Astrocyte of the cerebellum (primary cell): ENCODE results near the gene ANKRD44.

Experiments used
- DNase-seq: peaks from one replicate; pipeline ENCODE4 v3.0.0-alpha.2; 2011; ENCODE audit warnings: low read depth
- H3K4me3 ChIP-seq: 2 replicates; pipeline ENCODE4 v1.5.1; 2011; ENCODE audit warnings: mild to moderate bottlenecking, low read depth, low read length, moderate library complexity
- in situ Hi-C: cut with HindIII; loops from 2 replicates; pipeline ENCODE4 v1.10.0; 2017; ENCODE audit warnings: low sequenced_read_pairs
- TF ChIP-seq, protein P1 (sequence below): IDR thresholded peaks from 2 replicates; pipeline ENCODE4 v1.5.1; 2012; ENCODE audit warnings: low read length, low read depth, moderate library complexity, mild to moderate bottlenecking; ENCODE audit errors: missing control alignments

ANKRD44 gene

DNA sequence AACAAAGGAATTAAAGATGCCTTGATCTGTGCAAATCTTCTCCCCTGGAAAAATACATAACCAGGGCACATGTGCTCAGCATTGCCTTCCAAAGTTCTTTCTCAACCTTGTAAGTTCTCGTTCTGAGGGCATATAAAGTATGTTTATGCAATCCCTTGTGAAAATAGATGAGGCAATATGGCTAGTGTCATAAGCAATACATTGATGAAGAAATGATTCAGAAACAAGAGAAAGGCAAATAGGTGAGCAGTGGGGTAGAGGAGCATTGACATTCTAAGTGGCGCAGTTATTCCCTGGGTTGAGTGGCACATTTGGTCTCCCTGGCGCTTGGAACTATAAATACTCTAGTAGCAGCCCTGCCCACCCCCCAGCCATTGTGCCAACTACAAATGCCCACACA lies 326.6 kb downstream of the ANKRD44 start:
- in situ Hi-C loops: no loop called here
- TF ChIP-seq, protein P1, sequence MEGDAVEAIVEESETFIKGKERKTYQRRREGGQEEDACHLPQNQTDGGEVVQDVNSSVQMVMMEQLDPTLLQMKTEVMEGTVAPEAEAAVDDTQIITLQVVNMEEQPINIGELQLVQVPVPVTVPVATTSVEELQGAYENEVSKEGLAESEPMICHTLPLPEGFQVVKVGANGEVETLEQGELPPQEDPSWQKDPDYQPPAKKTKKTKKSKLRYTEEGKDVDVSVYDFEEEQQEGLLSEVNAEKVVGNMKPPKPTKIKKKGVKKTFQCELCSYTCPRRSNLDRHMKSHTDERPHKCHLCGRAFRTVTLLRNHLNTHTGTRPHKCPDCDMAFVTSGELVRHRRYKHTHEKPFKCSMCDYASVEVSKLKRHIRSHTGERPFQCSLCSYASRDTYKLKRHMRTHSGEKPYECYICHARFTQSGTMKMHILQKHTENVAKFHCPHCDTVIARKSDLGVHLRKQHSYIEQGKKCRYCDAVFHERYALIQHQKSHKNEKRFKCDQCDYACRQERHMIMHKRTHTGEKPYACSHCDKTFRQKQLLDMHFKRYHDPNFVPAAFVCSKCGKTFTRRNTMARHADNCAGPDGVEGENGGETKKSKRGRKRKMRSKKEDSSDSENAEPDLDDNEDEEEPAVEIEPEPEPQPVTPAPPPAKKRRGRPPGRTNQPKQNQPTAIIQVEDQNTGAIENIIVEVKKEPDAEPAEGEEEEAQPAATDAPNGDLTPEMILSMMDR: no peak
- no peak for DNase-seq

DNA sequence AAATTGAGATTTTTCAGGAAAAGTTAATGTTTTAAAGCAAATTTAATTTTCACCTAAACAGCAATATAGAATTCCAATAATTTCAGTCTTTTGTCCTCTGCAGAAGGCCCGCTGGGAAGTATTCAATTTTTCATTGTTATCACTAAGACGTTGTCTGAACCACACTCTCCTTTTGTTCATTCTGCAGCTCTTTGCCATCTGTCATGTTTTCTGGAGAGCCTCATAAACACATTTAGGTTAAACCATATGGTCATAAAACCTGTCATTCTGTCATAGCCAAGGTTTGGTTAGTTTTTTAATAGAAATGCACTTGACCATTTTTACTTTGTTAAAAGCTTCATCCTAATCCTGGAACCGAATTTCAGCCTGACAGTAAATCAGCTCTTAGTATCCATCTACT lies 330.1 kb downstream of the ANKRD44 start:
- DNase-seq: no peak
- TF ChIP-seq, protein P1: no peak
- in situ Hi-C loops: no loop called here
- H3K4me3 ChIP-seq: no peak overlapping the region

More for the DNA sequence above, 326.6 kb downstream of the ANKRD44 start:
- H3K4me3 ChIP-seq: no peak overlapping the region

DNA sequence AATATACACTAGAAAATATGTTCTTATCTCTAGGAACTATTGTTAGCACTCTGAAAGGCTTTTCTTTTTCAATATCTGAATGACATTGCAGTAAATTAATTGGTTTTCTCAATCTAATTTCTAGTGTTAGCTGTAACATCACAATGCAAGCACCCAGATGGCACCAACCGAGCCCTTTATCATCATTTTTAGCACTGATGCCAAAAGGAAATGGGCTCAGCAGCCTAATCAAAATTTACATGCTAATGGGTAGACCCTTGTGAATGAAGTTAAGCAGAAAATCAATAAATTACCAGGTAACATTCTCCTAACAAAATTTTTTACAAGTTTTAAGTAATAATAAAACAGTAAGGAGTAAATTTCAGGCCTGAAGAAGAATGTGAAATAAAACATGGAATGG lies 330.6 kb downstream of the ANKRD44 start:
- no peak for DNase-seq
- no peak overlapping the region for H3K4me3 ChIP-seq
- in situ Hi-C loops: no loop called here
- TF ChIP-seq, protein P1: no peak

DNA sequence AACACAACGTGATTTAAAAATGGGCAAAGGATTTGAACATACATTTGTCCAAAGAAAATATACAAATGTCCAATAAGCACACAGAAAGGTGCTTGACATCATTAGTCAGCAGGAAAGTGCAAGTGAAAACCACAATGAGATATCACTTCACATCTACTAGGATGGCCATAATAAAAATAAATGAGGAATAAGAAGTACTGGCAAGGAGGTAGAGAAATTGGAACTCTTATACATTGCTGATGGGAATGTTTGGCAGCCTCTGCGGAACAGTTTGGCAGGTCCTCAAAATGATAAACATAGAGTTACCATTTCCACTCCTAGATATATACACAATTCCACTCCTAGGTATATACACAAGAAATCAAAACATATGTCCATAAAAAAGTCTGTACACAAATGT lies 333.1 kb downstream of the ANKRD44 start:
- TF ChIP-seq, protein P1: no peak
- no peak overlapping the region for H3K4me3 ChIP-seq
- in situ Hi-C loops: no loop called here
- DNase-seq: no peak

DNA sequence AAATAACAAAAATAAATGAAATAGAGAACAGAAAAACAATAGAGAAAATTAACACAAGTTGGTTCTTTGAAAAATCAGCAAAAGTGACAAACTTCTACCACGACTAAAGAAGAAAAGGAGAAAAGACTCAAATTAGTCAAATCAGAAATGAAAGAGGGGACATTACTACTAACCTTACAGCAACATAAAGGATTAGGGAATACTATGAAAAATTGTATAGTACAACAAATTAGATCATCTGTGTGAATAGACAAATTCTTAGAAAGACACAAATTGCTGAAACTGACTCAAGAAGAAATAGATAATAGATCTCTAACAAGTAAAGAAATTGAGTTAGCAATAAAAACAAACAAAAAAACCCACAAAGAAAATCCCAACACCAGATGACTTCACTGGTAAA lies 335.6 kb downstream of the ANKRD44 start:
- in situ Hi-C loops: no loop called here
- TF ChIP-seq, protein P1: no peak
- H3K4me3 ChIP-seq: no peak overlapping the region
- no peak for DNase-seq

DNA sequence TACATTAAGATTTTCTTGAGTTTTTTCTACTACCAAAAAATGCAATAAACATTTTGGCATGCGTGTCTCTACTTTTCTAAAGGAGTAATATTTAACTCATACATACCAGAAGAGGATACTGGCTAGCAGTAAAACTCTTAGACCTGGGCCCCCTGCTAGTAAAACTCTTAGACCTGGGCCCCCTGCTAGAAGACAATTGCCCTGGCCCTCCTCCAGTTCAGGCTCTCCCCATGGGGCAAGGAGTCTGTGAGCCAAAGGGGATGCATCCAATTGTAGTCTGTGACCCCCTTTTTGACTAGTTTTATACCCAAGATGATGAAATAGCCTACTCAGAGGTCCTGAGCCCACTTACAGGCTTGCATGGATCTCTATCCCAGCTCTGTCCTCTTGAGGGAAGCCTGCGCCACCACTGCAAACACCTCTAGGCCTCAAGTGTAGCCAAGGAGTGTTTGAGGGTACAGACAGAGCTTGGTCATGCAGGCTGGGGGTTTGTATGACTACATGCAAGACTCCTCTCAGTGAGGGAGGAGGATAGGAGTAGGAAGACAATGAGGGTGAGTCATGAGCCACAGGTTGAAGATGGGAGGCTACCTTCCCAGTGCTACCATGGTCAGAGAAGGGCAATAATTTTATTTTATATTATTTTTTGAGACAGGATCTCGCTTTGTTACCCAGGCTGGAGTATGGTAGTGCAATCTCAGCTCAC lies 338.9 kb downstream of the ANKRD44 start:
- TF ChIP-seq, protein P1: no peak
- DNase-seq: no peak

More for the DNA sequence above, 338.9 kb downstream of the ANKRD44 start:
- H3K4me3 ChIP-seq: no peak overlapping the region
- in situ Hi-C loops: no loop called here
